Smooth muscle cell (in vitro differentiated cells): ENCODE results near the gene PGM2. TPM values are rescaled to one million over a fixed set of nuclear protein-coding genes. Genes with fewer than 3 reads are reported as not detected.

Experiments
- DNase-seq: peaks from one replicate; lab custom pipeline; 2025; ENCODE audit not compliant: unreplicated experiment; lab: John Stamatoyannopoulos, UW
- H2AFZ ChIP-seq: fragments of 200-600 bp; sonication (generic); 2 replicates; pipeline ENCODE4 v1.6.0; 2016; ENCODE audit warnings: antibody characterized with exemption, low read depth, mild to moderate bottlenecking
- H3F3A ChIP-seq: fragments of 200-600 bp; sonication (generic); 2 replicates; pipeline ENCODE4 v1.6.0; 2017; ENCODE audit warnings: antibody characterized with exemption, low read depth
- H3K27ac ChIP-seq: fragments of 200-600 bp; sonication (generic); 2 replicates; pipeline ENCODE4 v1.5.1; 2016; ENCODE audit warnings: low read depth, mild to moderate bottlenecking
- H3K27me3 ChIP-seq: fragments of 200-600 bp; sonication (generic); 2 replicates; pipeline ENCODE4 v1.6.1; 2016; ENCODE audit warnings: low read depth, mild to moderate bottlenecking
- H3K36me3 ChIP-seq: fragments of 200-600 bp; sonication (generic); 2 replicates; pipeline ENCODE4 v1.5.1; 2016; ENCODE audit warnings: low read depth
- H3K4me1 ChIP-seq: fragments of 200-600 bp; sonication (generic); 2 replicates; pipeline ENCODE4 v1.5.1; 2016; ENCODE audit warnings: low read depth
- H3K4me2 ChIP-seq: fragments of 200-600 bp; sonication (generic); 2 replicates; pipeline ENCODE4 v1.6.0; 2016; ENCODE audit warnings: mild to moderate bottlenecking
- H3K4me3 ChIP-seq: fragments of 200-600 bp; sonication (generic); 2 replicates; pipeline ENCODE4 v1.5.1; 2016; ENCODE audit warnings: mild to moderate bottlenecking
- H3K79me2 ChIP-seq: fragments of 200-600 bp; sonication (generic); 2 replicates; pipeline ENCODE4 v1.6.0; 2016; ENCODE audit warnings: low read depth, mild to moderate bottlenecking
- H3K9ac ChIP-seq: fragments of 200-600 bp; sonication (generic); 2 replicates; pipeline ENCODE4 v1.6.0; 2016; ENCODE audit warnings: low read depth
- H3K9me3 ChIP-seq: fragments of 200-600 bp; sonication (generic); replicated peaks from 2 replicates; pipeline ENCODE4 v1.5.1; 2016; ENCODE audit warnings: low read depth
- H4K20me1 ChIP-seq: fragments of 200-600 bp; sonication (generic); 2 replicates; pipeline ENCODE4 v1.6.0; 2016; ENCODE audit warnings: low read depth
- CTCF ChIP-seq: fragments of 200-600 bp; sonication (generic); IDR thresholded peaks from 2 replicates; pipeline ENCODE4 v1.5.1; 2017; ENCODE audit warnings: borderline replicate concordance, mild to moderate bottlenecking, antibody characterized with exemption; ENCODE audit not compliant: insufficient read depth, poor library complexity, severe bottlenecking
- WGBS: methylation state at CpG from one replicate; pipeline ENCODE4 v1.1.7; 2016; ENCODE audit warnings: low lambda C conversion rate; 5-methylcytosine and 5-hydroxymethylcytosine counted together
- polyA plus RNA-seq: library from polyadenylated mRNA; unstranded; fragments of >200 nt; fragmentation: Nextera tagmentation; extraction: Ambion mirVana; gene quantifications from 2 replicates; pipeline ENCODE4 v1.2.1, GENCODE V29; 2016
- total RNA-seq: library from RNA; depleted of rRNA; stranded (reverse); fragments of >200 nt; gene quantifications from 2 replicates; pipeline ENCODE4 v1.2.3, GENCODE V29; 2014

Gene PGM2
- total and polyA plus RNA-seq, 2 experiments from 2014 or later: 11.6 to 38.7 TPM

GRCh38 chr4:37847311-37847884 lies 20.9 kb downstream of the PGM2 start:
- H3K36me3 ChIP-seq: peaks cover 4% of the 10 kb centered on the region
- WGBS: 63% methylated on average over 5 of the region's 5 CpGs

GRCh38 chr4:37852376-37852775 lies 25.9 kb downstream of the PGM2 start:
- WGBS: 78% methylated on average over 2 of the region's 2 CpGs
- no peak overlapping the region for H2AFZ ChIP-seq
- no peaks in the 10 kb centered on the region for H3K79me2 ChIP-seq

More at GRCh38 chr4:37847311-37847884, 20.9 kb downstream of the PGM2 start:
- no peak for DNase-seq
- H3K79me2 ChIP-seq: no peaks in the 10 kb centered on the region
- H4K20me1 ChIP-seq: no peaks in the 10 kb centered on the region
- no peak for TF ChIP-seq CTCF
- no peaks in the 10 kb centered on the region for H3F3A ChIP-seq
- no peaks in the 10 kb centered on the region for H3K27me3 ChIP-seq
- H3K4me3 ChIP-seq: no peak overlapping the region
- no peaks in the 10 kb centered on the region for H3K9me3 ChIP-seq
- H3K4me1 ChIP-seq: no peaks in the 10 kb centered on the region
- H3K27ac ChIP-seq: no peak overlapping the region
- H2AFZ ChIP-seq: no peak overlapping the region
- no peak overlapping the region for H3K9ac ChIP-seq
- H3K4me2 ChIP-seq: no peak overlapping the region

GRCh38 chr4:37858112-37858511 lies 31.6 kb downstream of the PGM2 start:
- Histone ChIP-seq H3K4me3 (no peak overlapping the region), H3K79me2 (no peaks in the 10 kb centered on the region), H3K36me3 (peaks cover 5% of the 10 kb centered on the region), H3K27me3 (no peaks in the 10 kb centered on the region), H3K4me1 (no peaks in the 10 kb centered on the region), H3K9ac (no peak overlapping the region), H3K4me2 (no peak overlapping the region), H3F3A (no peaks in the 10 kb centered on the region), H3K27ac (no peak overlapping the region), H2AFZ (no peak overlapping the region), H4K20me1 (no peaks in the 10 kb centered on the region), H3K9me3 (no peaks in the 10 kb centered on the region)
- TF ChIP-seq CTCF: no peak
- WGBS: 70% methylated on average over 4 of the region's 4 CpGs
- no peak for DNase-seq

More at GRCh38 chr4:37852376-37852775, 25.9 kb downstream of the PGM2 start:
- Histone ChIP-seq H3F3A (no peaks in the 10 kb centered on the region), H3K9ac (no peak overlapping the region), H3K4me2 (no peak overlapping the region), H3K9me3 (no peaks in the 10 kb centered on the region), H3K4me3 (no peak overlapping the region), H4K20me1 (no peaks in the 10 kb centered on the region), H3K27me3 (no peaks in the 10 kb centered on the region), H3K36me3 (peaks cover 5% of the 10 kb centered on the region), H3K27ac (no peak overlapping the region), H3K4me1 (no peaks in the 10 kb centered on the region)
- no peak for TF ChIP-seq CTCF
- no peak for DNase-seq

- H3K79me2 ChIP-seq: no peaks in the 10 kb centered on the region
- DNase-seq: no peak
Observed at GRCh38 chr4:37858872-37859271, 32.4 kb downstream of the PGM2 start.

More at GRCh38 chr4:37858872-37859271, 32.4 kb downstream of the PGM2 start:
- H3F3A ChIP-seq: no peaks in the 10 kb centered on the region
- H3K9me3 ChIP-seq: no peaks in the 10 kb centered on the region
- TF ChIP-seq CTCF: no peak
- H3K4me3 ChIP-seq: no peak overlapping the region
- H3K4me1 ChIP-seq: no peaks in the 10 kb centered on the region
- no peaks in the 10 kb centered on the region for H3K27me3 ChIP-seq
- H4K20me1 ChIP-seq: no peaks in the 10 kb centered on the region
- H3K27ac ChIP-seq: no peak overlapping the region
- H3K36me3 ChIP-seq: peaks cover 5% of the 10 kb centered on the region
- H3K9ac ChIP-seq: no peak overlapping the region
- no peak overlapping the region for H3K4me2 ChIP-seq
- no peak overlapping the region for H2AFZ ChIP-seq
